Panc1 (cell line): ENCODE results near the gene TEX13B.

ENCODE experiments used
- CTCF ChIP-seq: fragments of 450-650 bp; IDR thresholded peaks from 2 replicates; pipeline ENCODE4 v1.5.1; 2017; ENCODE audit warnings: mild to moderate bottlenecking
- POLR2AphosphoS5 ChIP-seq: IDR thresholded peaks from 2 replicates; pipeline ENCODE4 v1.6.1; 2012; ENCODE audit warnings: mild to moderate bottlenecking, low read depth, low read length, moderate library complexity
- REST ChIP-seq, 2 experiments: IDR thresholded peaks; 2 replicates each; pipeline ENCODE4 v1.6.1; 2011 to 2012; ENCODE audit warnings: low read depth in 2 of 2, control low read depth in 1 of 2, low read length in 1 of 2, mild to moderate bottlenecking in 1 of 2, moderate library complexity in 1 of 2; ENCODE audit not compliant: insufficient read depth in 1 of 2
- SIN3A ChIP-seq: IDR thresholded peaks from 2 replicates; pipeline ENCODE4 v1.6.1; 2012; ENCODE audit warnings: low read depth, mild to moderate bottlenecking, low read length, moderate library complexity, borderline replicate concordance; ENCODE audit not compliant: insufficient read depth
- TCF7L2 ChIP-seq: IDR thresholded peaks from 2 replicates; pipeline ENCODE4 v1.6.1; 2011; ENCODE audit warnings: mild to moderate bottlenecking, low read depth, low read length, inconsistent platforms

- TF ChIP-seq CTCF = no peak
- TF ChIP-seq REST (IDR thresholded peaks at IDR 0.05; ENCODE audit: insufficient read depth in 1 of 2, low read depth in 2 of 2, low read length in 1 of 2) = no peak
- TF ChIP-seq POLR2AphosphoS5 = no peak
- no peak for TF ChIP-seq TCF7L2
- no peak for TF ChIP-seq SIN3A
These were observed 14.0 kb upstream of the TEX13B start for GRCh38 chrX:107996124-107996523.
